HCT116 (cell line): ENCODE data around the gene RPS6KA6. TPM values are rescaled to one million over a fixed set of nuclear protein-coding genes. Genes with fewer than 3 reads are reported as not detected.

Source experiments
- ATAC-seq: fragments of 200-7000 bp; cut with Tn5 transposase; 2 replicates; pipeline ENCODE4 v1.9.1; 2020; ENCODE audit warnings: mild to moderate bottlenecking, moderate library complexity
- BruUV-seq: library from RNA; stranded (reverse); fragments of 400-500 nt; replicated peaks from 2 replicates; lab custom pipeline; 2021; lab: Mats Ljungman, UMichigan
- CTCF ChIA-PET: fragments of 300-600 bp; sonication (Branson Sonifier 250); formaldehyde crosslinking; loops from one replicate; lab custom pipeline; 2021; ENCODE audit warnings: antibody characterized with exemption; lab: Charles Lee
- POLR2A ChIA-PET: fragments of 300-600, 350-600 bp; sonication (Branson Sonifier 250); formaldehyde crosslinking; loops from one replicate; lab custom pipeline; 2021; ENCODE audit warnings: antibody characterized with exemption; lab: Charles Lee
- RAD21 ChIA-PET, 2 experiments: fragments of 300-600 bp; sonication (Branson Sonifier 250); formaldehyde crosslinking; loops; one replicate each; lab custom pipeline; 2023; ENCODE audit warnings: low total read pairs in 2 of 2; ENCODE audit not compliant: uncharacterized antibody in 2 of 2, unreplicated experiment in 2 of 2, low non-redundant PET in 1 of 2; lab: Charles Lee
- DNase-seq: peaks from one replicate; pipeline ENCODE4 v3.0.0-alpha.2; 2010; ENCODE audit warnings: low read depth, low spot score
- H2AFZ ChIP-seq: fragments of 200-600 bp; shearing (Covaris generic), sonication (generic); 2 replicates; pipeline ENCODE4 v1.6.1; 2017; ENCODE audit warnings: low read depth, mixed run types, mixed read lengths, antibody characterized with exemption, low read length; ENCODE audit not compliant: poor library complexity, severe bottlenecking
- H3K27ac ChIP-seq: 2 replicates; pipeline ENCODE4 v1.5.1; 2012; ENCODE audit warnings: low read depth, low read length
- H3K27me3 ChIP-seq: fragments of 200-600 bp; sonication (generic); 2 replicates; pipeline ENCODE4 v1.6.1; 2016; ENCODE audit warnings: mixed run types, low read length, mixed read lengths; ENCODE audit not compliant: insufficient read depth
- H3K36me3 ChIP-seq, 2 experiments: fragments of 200-500 bp in 1 of 2; fragments of 200-600 bp in 1 of 2; sonication (Bioruptor generic) in 1 of 2; sonication (generic) in 1 of 2; 2 replicates each; pipeline versions ENCODE4 v1.5.1 to v1.6.1; 2014 to 2016; ENCODE audit warnings: low read length in 2 of 2, inconsistent platforms in 1 of 2, mixed read lengths in 1 of 2, mixed run types in 1 of 2; ENCODE audit not compliant: insufficient read depth in 2 of 2, control insufficient read depth in 1 of 2
- H3K4me1 ChIP-seq, 2 experiments: fragments of 200-600 bp in 1 of 2; sonication (generic) in 1 of 2; 2 replicates each; pipeline versions ENCODE4 v1.5.1 to v1.6.1; 2012 to 2017; ENCODE audit warnings: low read length in 2 of 2, inconsistent platforms in 1 of 2, mild to moderate bottlenecking in 1 of 2, mixed read lengths in 1 of 2, mixed run types in 1 of 2, moderate library complexity in 1 of 2; ENCODE audit not compliant: insufficient read depth in 2 of 2, control insufficient read depth in 1 of 2
- H3K4me2 ChIP-seq: fragments of 200-600 bp; sonication (generic); 2 replicates; pipeline ENCODE4 v1.6.1; 2017; ENCODE audit warnings: mixed run types, low read length, mixed read lengths
- H3K4me3 ChIP-seq, 2 experiments: fragments of 200-600 bp in 1 of 2; sonication (generic) in 1 of 2; replicated peaks in 1 of 2; 2 replicates each; pipeline ENCODE4 v1.5.1; 2011 to 2016; ENCODE audit warnings: low read length in 2 of 2, control low read depth in 1 of 2, low read depth in 1 of 2, mild to moderate bottlenecking in 1 of 2, mixed read lengths in 1 of 2, mixed run types in 1 of 2
- H3K79me2 ChIP-seq: fragments of 200-600 bp; sonication (generic); 2 replicates; pipeline ENCODE4 v1.6.1; 2017; ENCODE audit warnings: mild to moderate bottlenecking, mixed run types, low read length, moderate library complexity, mixed read lengths; ENCODE audit not compliant: insufficient read depth
- H3K9ac ChIP-seq: fragments of 200-600 bp; sonication (generic); 2 replicates; pipeline ENCODE4 v1.6.1; 2016; ENCODE audit warnings: low read length, mixed read lengths
- H3K9me2 ChIP-seq: fragments of 200-600 bp; sonication (generic), shearing (Covaris generic); 2 replicates; pipeline ENCODE4 v1.6.1; 2017; ENCODE audit warnings: mixed run types, mild to moderate bottlenecking, moderate library complexity; ENCODE audit not compliant: insufficient read depth
- H3K9me3 ChIP-seq, 2 experiments: fragments of 200-500 bp in 1 of 2; fragments of 200-600 bp in 1 of 2; sonication (Bioruptor generic) in 1 of 2; sonication (generic) in 1 of 2; 2 replicates each; pipeline ENCODE4 v1.6.1; 2014 to 2017; ENCODE audit warnings: low read length in 2 of 2, mixed read lengths in 2 of 2, inconsistent platforms in 1 of 2, low read depth in 1 of 2, mild to moderate bottlenecking in 1 of 2, mixed run types in 1 of 2, moderate library complexity in 1 of 2; ENCODE audit not compliant: control insufficient read depth in 1 of 2, insufficient read depth in 1 of 2
- H4K20me1 ChIP-seq: fragments of 200-600 bp; sonication (generic), shearing (Covaris generic); 2 replicates; pipeline ENCODE4 v1.6.1; 2017; ENCODE audit warnings: mixed run types, mild to moderate bottlenecking, moderate library complexity; ENCODE audit not compliant: insufficient read depth
- CEBPB ChIP-seq: IDR thresholded peaks from 2 replicates; pipeline ENCODE4 v1.6.1; 2012; ENCODE audit warnings: low read depth
- EGR1 ChIP-seq: IDR thresholded peaks from 2 replicates; pipeline ENCODE4 v1.6.1; 2012; ENCODE audit warnings: low read depth
- ELF1 ChIP-seq: IDR thresholded peaks from 2 replicates; pipeline ENCODE4 v1.6.1; 2012; ENCODE audit warnings: low read depth, borderline replicate concordance
- EZH2 ChIP-seq: fragments of 200-600 bp; sonication (generic); IDR thresholded peaks from 2 replicates; pipeline ENCODE4 v1.6.1; 2017; ENCODE audit warnings: antibody characterized with exemption, mixed run types
- FOSL1 ChIP-seq: IDR thresholded peaks from 2 replicates; pipeline ENCODE4 v1.6.1; 2012; ENCODE audit warnings: low read depth
- JUND ChIP-seq: IDR thresholded peaks from 2 replicates; pipeline ENCODE4 v1.6.1; 2012
- POLR2A ChIP-seq: IDR thresholded peaks from 2 replicates; pipeline ENCODE4 v1.7.0; 2011; ENCODE audit warnings: borderline replicate concordance; ENCODE audit not compliant: insufficient read depth, insufficient read length; ENCODE audit errors: extremely low read depth
- POLR2AphosphoS5 ChIP-seq: IDR thresholded peaks from 2 replicates; pipeline ENCODE4 v1.6.1; 2011; ENCODE audit warnings: mild to moderate bottlenecking, low read depth, low read length, moderate library complexity
- RAD21 ChIP-seq: IDR thresholded peaks from 2 replicates; pipeline ENCODE4 v1.6.1; 2012; ENCODE audit warnings: low read depth, mild to moderate bottlenecking
- SIN3A ChIP-seq: IDR thresholded peaks from 2 replicates; pipeline ENCODE4 v1.6.1; 2012; ENCODE audit warnings: low read depth
- SP1 ChIP-seq: IDR thresholded peaks from 2 replicates; pipeline ENCODE4 v1.6.1; 2012; ENCODE audit warnings: low read depth
- SRF ChIP-seq: IDR thresholded peaks from 2 replicates; pipeline ENCODE4 v1.6.1; 2012; ENCODE audit warnings: low read depth
- TCF7L2 ChIP-seq: IDR thresholded peaks from 2 replicates; pipeline ENCODE4 v1.7.0; 2011; ENCODE audit warnings: borderline replicate concordance, inconsistent platforms; ENCODE audit not compliant: insufficient read depth, insufficient read length; ENCODE audit errors: extremely low read depth
- YY1 ChIP-seq: IDR thresholded peaks from 2 replicates; pipeline ENCODE4 v1.6.1; 2011; ENCODE audit warnings: low read length, low read depth, moderate library complexity, mild to moderate bottlenecking; ENCODE audit not compliant: insufficient replicate concordance; ENCODE audit errors: extremely low read depth
- ZFX ChIP-seq: fragments of 450-650 bp; IDR thresholded peaks from 2 replicates; pipeline ENCODE4 v1.6.1; 2017
- ZNF274 ChIP-seq: fragments of 200-500 bp; sonication (Bioruptor generic); IDR thresholded peaks from 2 replicates; pipeline ENCODE4 v1.6.1; 2014; ENCODE audit warnings: mild to moderate bottlenecking, low read depth, low read length, inconsistent platforms
- intact Hi-C: fragments of 100-400 bp; cut with micrococcal nuclease; formaldehyde crosslinking; loops from 2 replicates; pipeline ENCODE4 v1.10.0; 2022
- total RNA-seq: library from RNA; stranded (reverse); gene quantifications from one replicate; pipeline ENCODE4 v1.2.1, GENCODE V29; 2021; ENCODE audit not compliant: unreplicated experiment
- TF ChIP-seq, protein P1 (sequence below), 3 experiments: fragments of 200-600 bp in 1 of 3; sonication (generic) in 1 of 3; IDR thresholded peaks in 2 of 3; conservative IDR thresholded peaks in 1 of 3; 2 replicates each; pipeline ENCODE4 v1.5.1; 2012 to 2017; ENCODE audit warnings: low read depth in 2 of 3, low read length in 2 of 3, antibody characterized with exemption in 1 of 3, borderline replicate concordance in 1 of 3, control low read depth in 1 of 3, mild to moderate bottlenecking in 1 of 3, mixed read lengths in 1 of 3, mixed run types in 1 of 3, moderate library complexity in 1 of 3; ENCODE audit not compliant: insufficient read depth in 1 of 3
- TF ChIP-seq, protein P2 (sequence below): IDR thresholded peaks from 2 replicates; pipeline ENCODE4 v1.6.1; 2012
- TF ChIP-seq, protein P3 (sequence below): IDR thresholded peaks from 2 replicates; pipeline ENCODE4 v1.6.1; 2012

Gene RPS6KA6
- total RNA-seq, 1 experiment from 2014 or later, result not detected

DNA sequence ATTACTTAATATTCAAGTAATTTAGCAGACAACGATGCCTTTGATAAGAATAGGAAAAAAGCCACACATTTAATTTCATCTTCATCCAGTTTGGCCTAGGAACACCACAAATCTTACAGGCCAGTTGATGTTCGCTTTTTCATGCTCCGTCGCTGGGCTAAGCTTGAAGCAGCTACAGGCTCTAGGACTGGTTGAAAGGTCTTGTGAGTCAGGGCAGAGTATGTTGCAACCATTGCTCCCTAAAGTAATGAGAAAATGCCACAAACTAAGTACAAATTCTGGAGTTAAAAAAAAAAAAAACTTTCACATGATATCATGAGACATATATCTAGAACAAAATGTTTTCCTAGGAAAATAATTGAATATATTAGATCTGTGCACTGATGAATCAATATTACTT is 123.8 kb downstream of the RPS6KA6 start:
- CTCF ChIA-PET, result no interaction called here
- POLR2A ChIA-PET, result no interaction called here
- DNase-seq, result no peak
- H4K20me1 ChIP-seq, result no peaks in the 10 kb centered on the region
- no peaks in the 10 kb centered on the region for H3K9me3 ChIP-seq
- no peaks in the 10 kb centered on the region for H3K9me2 ChIP-seq
- TF ChIP-seq POLR2AphosphoS5 (no peak), YY1 (no peak), EGR1 (no peak), RAD21 (no peak), ZNF274 (no peak), CEBPB (no peak), SIN3A (no peak), FOSL1 (no peak), ZFX (no peak), TCF7L2 (no peak), POLR2A (no peak), EZH2 (no peak), JUND (no peak), SRF (no peak), SP1 (no peak), ELF1 (no peak)
- TF ChIP-seq, protein P1, sequence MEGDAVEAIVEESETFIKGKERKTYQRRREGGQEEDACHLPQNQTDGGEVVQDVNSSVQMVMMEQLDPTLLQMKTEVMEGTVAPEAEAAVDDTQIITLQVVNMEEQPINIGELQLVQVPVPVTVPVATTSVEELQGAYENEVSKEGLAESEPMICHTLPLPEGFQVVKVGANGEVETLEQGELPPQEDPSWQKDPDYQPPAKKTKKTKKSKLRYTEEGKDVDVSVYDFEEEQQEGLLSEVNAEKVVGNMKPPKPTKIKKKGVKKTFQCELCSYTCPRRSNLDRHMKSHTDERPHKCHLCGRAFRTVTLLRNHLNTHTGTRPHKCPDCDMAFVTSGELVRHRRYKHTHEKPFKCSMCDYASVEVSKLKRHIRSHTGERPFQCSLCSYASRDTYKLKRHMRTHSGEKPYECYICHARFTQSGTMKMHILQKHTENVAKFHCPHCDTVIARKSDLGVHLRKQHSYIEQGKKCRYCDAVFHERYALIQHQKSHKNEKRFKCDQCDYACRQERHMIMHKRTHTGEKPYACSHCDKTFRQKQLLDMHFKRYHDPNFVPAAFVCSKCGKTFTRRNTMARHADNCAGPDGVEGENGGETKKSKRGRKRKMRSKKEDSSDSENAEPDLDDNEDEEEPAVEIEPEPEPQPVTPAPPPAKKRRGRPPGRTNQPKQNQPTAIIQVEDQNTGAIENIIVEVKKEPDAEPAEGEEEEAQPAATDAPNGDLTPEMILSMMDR (IDR thresholded peaks at IDR 0.05 in 2 of 3, conservative IDR thresholded peaks at IDR 0.05 in 1 of 3; ENCODE audit: borderline replicate concordance in 1 of 3, insufficient read depth in 1 of 3, low read depth in 2 of 3, low read length in 2 of 3), result no peak
- TF ChIP-seq, protein P2, sequence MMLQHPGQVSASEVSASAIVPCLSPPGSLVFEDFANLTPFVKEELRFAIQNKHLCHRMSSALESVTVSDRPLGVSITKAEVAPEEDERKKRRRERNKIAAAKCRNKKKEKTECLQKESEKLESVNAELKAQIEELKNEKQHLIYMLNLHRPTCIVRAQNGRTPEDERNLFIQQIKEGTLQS, result no peak
- TF ChIP-seq, protein P3, sequence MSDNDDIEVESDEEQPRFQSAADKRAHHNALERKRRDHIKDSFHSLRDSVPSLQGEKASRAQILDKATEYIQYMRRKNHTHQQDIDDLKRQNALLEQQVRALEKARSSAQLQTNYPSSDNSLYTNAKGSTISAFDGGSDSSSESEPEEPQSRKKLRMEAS, result no peak
- no peaks in the 10 kb centered on the region for H3K36me3 ChIP-seq
- no peak overlapping the region for H3K9ac ChIP-seq
- no peak for ATAC-seq
- H3K4me2 ChIP-seq, result no peak overlapping the region
- no peak overlapping the region for H3K4me3 ChIP-seq
- no peaks in the 10 kb centered on the region for H3K79me2 ChIP-seq
- H3K27me3 ChIP-seq, result no peaks in the 10 kb centered on the region
- RAD21 ChIA-PET, result no interaction called here
- intact Hi-C loops, result no loop called here
- no peak overlapping the region for H2AFZ ChIP-seq
- H3K4me1 ChIP-seq, result no peaks in the 10 kb centered on the region
- no TSS peak for BruUV-seq
- H3K27ac ChIP-seq, result no peak overlapping the region
